ENCODE results near the gene RTP4. TPM values are rescaled to one million over a fixed set of nuclear protein-coding genes. Genes with fewer than 3 reads are reported as not detected.

The RTP4 gene
- total RNA-seq, 1 donor from 2014 or later = not detected

DNA sequence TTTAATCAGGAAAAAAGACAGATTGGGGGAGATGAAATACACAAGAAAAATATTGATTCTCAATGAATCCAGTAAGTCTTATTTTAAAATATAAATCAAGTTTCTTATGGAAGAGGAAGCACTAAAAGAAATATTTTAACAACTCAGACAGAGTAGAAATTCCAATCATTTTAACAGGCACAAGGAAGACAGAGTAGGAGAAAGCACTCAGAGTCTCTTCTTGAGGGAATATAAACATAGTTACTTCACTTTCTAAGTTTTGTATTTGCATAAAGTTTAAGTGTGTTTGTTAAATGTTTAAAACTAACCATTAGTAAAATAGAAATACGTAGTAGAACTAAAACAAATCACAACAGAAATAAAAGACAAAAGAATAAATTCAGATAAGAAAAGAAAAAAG lies 24.5 kb upstream of the RTP4 start:
- no peaks in the 10 kb centered on the region for H3K36me3 Mint-ChIP-seq
- Histone ChIP-seq H3K27ac (no peak overlapping the region), H3K9ac (no peak overlapping the region), H3K9me3 (ENCODE audit: low read depth) (no peaks in the 10 kb centered on the region), H3K4me3 (no peak overlapping the region), H3K4me2 (no peak overlapping the region), H2AFZ (replicated peaks) (no peak overlapping the region), H3K4me1 (no peaks in the 10 kb centered on the region), H4K20me1 (ENCODE audit: low read depth) (no peaks in the 10 kb centered on the region), H3F3A (ENCODE audit: low read depth) (no peaks in the 10 kb centered on the region), H3K27me3 (no peaks in the 10 kb centered on the region), H3K36me3 (no peaks in the 10 kb centered on the region), H3K79me2 (ENCODE audit: low read depth) (no peaks in the 10 kb centered on the region)
- no peak overlapping the region for H3K27ac Mint-ChIP-seq
- peaks cover 2% of the 10 kb centered on the region for H3K27me3 Mint-ChIP-seq (ENCODE audit: insufficient read depth, low read depth)
- H3K9me3 Mint-ChIP-seq = no peaks in the 10 kb centered on the region
- DNase-seq (ENCODE audit: low spot score) = no peak
- TF ChIP-seq EZH2phosphoT487 (IDR thresholded peaks at IDR 0.05) = no peak
- TF ChIP-seq EZH2 (IDR thresholded peaks at IDR 0.05) = no peak
- TF ChIP-seq, protein P1, sequence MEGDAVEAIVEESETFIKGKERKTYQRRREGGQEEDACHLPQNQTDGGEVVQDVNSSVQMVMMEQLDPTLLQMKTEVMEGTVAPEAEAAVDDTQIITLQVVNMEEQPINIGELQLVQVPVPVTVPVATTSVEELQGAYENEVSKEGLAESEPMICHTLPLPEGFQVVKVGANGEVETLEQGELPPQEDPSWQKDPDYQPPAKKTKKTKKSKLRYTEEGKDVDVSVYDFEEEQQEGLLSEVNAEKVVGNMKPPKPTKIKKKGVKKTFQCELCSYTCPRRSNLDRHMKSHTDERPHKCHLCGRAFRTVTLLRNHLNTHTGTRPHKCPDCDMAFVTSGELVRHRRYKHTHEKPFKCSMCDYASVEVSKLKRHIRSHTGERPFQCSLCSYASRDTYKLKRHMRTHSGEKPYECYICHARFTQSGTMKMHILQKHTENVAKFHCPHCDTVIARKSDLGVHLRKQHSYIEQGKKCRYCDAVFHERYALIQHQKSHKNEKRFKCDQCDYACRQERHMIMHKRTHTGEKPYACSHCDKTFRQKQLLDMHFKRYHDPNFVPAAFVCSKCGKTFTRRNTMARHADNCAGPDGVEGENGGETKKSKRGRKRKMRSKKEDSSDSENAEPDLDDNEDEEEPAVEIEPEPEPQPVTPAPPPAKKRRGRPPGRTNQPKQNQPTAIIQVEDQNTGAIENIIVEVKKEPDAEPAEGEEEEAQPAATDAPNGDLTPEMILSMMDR (IDR thresholded peaks at IDR 0.05) = no peak
- peaks cover 2% of the 10 kb centered on the region for H3K4me1 Mint-ChIP-seq
- no peak overlapping the region for H3K4me3 Mint-ChIP-seq

DNA sequence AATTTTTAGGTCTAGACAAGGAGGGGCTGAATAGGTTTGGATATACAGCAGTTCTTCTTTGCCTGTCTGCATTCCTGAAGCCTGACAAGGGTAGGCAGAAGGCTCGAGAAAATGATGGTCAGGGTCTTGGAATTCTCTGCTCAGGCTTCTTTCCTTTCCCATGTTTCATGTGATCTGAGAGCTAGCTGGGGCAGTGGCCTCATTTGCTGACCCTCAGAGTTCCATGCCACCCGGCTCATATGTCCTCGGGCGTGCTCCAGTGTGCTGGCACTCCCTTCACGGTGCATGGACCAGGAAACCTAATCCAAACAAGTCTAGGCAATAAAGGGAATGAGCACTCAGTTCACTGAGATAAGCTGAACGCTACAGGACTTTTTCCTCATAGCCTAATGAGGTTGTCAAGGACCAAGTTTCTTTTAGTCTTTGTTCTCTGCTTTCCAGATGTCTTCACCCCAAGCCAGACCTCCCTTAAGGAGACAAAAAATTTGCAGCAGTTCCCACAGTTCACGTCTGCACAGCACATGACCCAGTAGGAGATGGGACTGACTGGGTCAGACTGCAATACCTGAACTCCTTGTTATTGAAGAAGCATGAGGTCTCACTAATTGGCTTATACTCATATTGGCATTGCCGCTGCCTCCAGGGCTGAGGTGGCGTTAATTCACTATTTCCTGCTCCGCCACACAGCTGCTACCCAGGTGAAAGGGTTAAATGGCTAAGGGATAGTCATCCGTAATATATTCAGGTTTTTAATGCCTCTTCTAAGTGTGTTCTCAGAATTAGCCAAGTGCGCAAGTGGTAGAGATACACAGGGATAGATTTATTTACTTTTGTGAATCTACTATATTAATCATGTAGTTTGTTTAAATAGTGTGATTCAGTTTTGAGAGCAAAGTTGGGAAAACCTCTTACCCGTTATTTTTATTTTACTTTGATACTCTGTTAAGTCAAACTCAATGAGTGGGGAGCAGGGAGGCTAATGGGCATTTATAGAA lies 15.3 kb upstream of the RTP4 start:
- H3K4me3 Mint-ChIP-seq = no peak overlapping the region
- H3K9me3 Mint-ChIP-seq = no peaks in the 10 kb centered on the region
- H3K27me3 Mint-ChIP-seq (ENCODE audit: insufficient read depth, low read depth) = no peaks in the 10 kb centered on the region
- H3K4me1 Mint-ChIP-seq = no peaks in the 10 kb centered on the region
- no peaks in the 10 kb centered on the region for H3K27me3 ChIP-seq
- H3K9me3 ChIP-seq (ENCODE audit: low read depth) = no peaks in the 10 kb centered on the region
- TF ChIP-seq EZH2 (IDR thresholded peaks at IDR 0.05) (no peak), EZH2phosphoT487 (IDR thresholded peaks at IDR 0.05) (no peak)
- TF ChIP-seq, protein P1 (IDR thresholded peaks at IDR 0.05) = no peak
- H3F3A ChIP-seq (ENCODE audit: low read depth) = no peaks in the 10 kb centered on the region
- H3K4me2 ChIP-seq = no peak overlapping the region
- H3K9ac ChIP-seq = no peak overlapping the region
- H3K36me3 ChIP-seq = no peaks in the 10 kb centered on the region
- no peak overlapping the region for H2AFZ ChIP-seq (replicated peaks)
- no peak overlapping the region for H3K27ac Mint-ChIP-seq
- H4K20me1 ChIP-seq (ENCODE audit: low read depth) = no peaks in the 10 kb centered on the region
- H3K4me1 ChIP-seq = no peaks in the 10 kb centered on the region
- no peaks in the 10 kb centered on the region for H3K79me2 ChIP-seq (ENCODE audit: low read depth)
- H3K36me3 Mint-ChIP-seq = no peaks in the 10 kb centered on the region
- no peak for DNase-seq (ENCODE audit: low spot score)
- H3K27ac ChIP-seq = no peak overlapping the region
- H3K4me3 ChIP-seq = no peak overlapping the region

DNA sequence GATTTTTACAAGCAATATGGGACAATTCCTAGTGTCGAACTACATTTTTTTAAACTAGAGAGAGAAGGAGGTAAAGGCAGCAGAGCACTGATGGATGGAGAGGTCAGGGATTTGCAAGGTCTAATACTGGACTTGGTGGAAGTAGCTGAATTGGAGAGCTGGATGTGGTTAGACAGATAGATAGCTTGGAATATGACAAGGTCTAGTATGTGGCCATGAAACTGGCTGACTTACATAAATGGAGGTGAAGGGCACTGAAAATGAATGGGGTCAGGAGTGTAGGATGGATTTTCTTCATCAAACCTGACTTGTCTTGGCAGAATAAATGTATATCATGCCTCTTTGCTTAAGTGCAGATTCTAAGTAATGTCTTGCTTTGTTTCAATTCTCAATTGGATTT lies 10.1 kb upstream of the RTP4 start:
- Mint-ChIP-seq H3K4me3 (no peak overlapping the region), H3K9me3 (no peaks in the 10 kb centered on the region), H3K4me1 (peaks cover 29% of the 10 kb centered on the region), H3K27ac (no peak overlapping the region), H3K36me3 (no peaks in the 10 kb centered on the region), H3K27me3 (ENCODE audit: insufficient read depth, low read depth) (no peaks in the 10 kb centered on the region)
- no peak overlapping the region for H3K9ac ChIP-seq
- TF ChIP-seq, protein P1 (IDR thresholded peaks at IDR 0.05) = no peak
- TF ChIP-seq EZH2phosphoT487 (IDR thresholded peaks at IDR 0.05) = no peak
- TF ChIP-seq EZH2 (IDR thresholded peaks at IDR 0.05) = no peak
- no peak for DNase-seq (ENCODE audit: low spot score)
- H3K9me3 ChIP-seq (ENCODE audit: low read depth) = no peaks in the 10 kb centered on the region
- H2AFZ ChIP-seq (replicated peaks) = no peak overlapping the region
- no peaks in the 10 kb centered on the region for H3K79me2 ChIP-seq (ENCODE audit: low read depth)
- H3K4me1 ChIP-seq = peaks cover 23% of the 10 kb centered on the region
- no peak overlapping the region for H3K4me2 ChIP-seq
- H3F3A ChIP-seq (ENCODE audit: low read depth) = peaks cover 14% of the 10 kb centered on the region
- H3K27ac ChIP-seq = no peak overlapping the region
- no peaks in the 10 kb centered on the region for H3K36me3 ChIP-seq
- H3K27me3 ChIP-seq = peaks cover 19% of the 10 kb centered on the region
- H3K4me3 ChIP-seq = no peak overlapping the region
- H4K20me1 ChIP-seq (ENCODE audit: low read depth) = peaks cover 10% of the 10 kb centered on the region

Data from neural progenitor cell (in vitro differentiated cells).